Endothelial cell of umbilical vein (primary cell): ENCODE measurements around the gene SPEN. TPM values are rescaled to one million over a fixed set of nuclear protein-coding genes. Genes with fewer than 3 reads are reported as not detected.

Experiments
- BruUV-seq: library from RNA; stranded (reverse); fragments of 400-500 nt; replicated peaks from 2 replicates; lab custom pipeline; 2021; lab: Mats Ljungman, UMichigan
- CTCF ChIA-PET: fragments of 300-600, 350-600 bp; sonication (Branson Sonifier 250); formaldehyde crosslinking; loops from one replicate; lab custom pipeline; 2021; ENCODE audit warnings: antibody characterized with exemption, inconsistent platforms; lab: Charles Lee
- POLR2A ChIA-PET: fragments of 300-600, 350-600 bp; sonication (Branson Sonifier 250); formaldehyde crosslinking; loops from one replicate; lab custom pipeline; 2021; ENCODE audit warnings: antibody characterized with exemption, inconsistent platforms; lab: Charles Lee
- DNase-seq: peaks from one replicate; pipeline ENCODE4 v3.0.0-alpha.2; 2011; ENCODE audit warnings: low read depth, low spot score
- FAIRE-seq: peaks from 2 replicates; lab custom pipeline; 2011; peaks lifted over from hg19 to GRCh38; lab: Jason Lieb, UNC
- H2AFZ ChIP-seq: 2 replicates; pipeline ENCODE4 v1.6.0; 2012; ENCODE audit warnings: low read depth, low read length, control low read depth, inconsistent platforms
- H3K27ac ChIP-seq: 2 replicates; pipeline ENCODE4 v1.5.1; 2011; ENCODE audit warnings: low read depth, mild to moderate bottlenecking, control low read depth, low read length, moderate library complexity; ENCODE audit not compliant: insufficient read depth
- H3K27me3 ChIP-seq, 2 experiments: 2 replicates each; pipeline versions ENCODE4 v1.6.0 to v1.6.1; 2011; ENCODE audit warnings: low read length in 2 of 2, mixed read lengths in 1 of 2; ENCODE audit not compliant: control insufficient read depth in 2 of 2, insufficient read depth in 2 of 2
- H3K36me3 ChIP-seq, 2 experiments: 2 replicates in 1 of 2; 3 replicates in 1 of 2; pipeline ENCODE4 v1.5.1; 2011; ENCODE audit warnings: low read length in 2 of 2, mild to moderate bottlenecking in 1 of 2, moderate library complexity in 1 of 2; ENCODE audit not compliant: control insufficient read depth in 2 of 2, insufficient read depth in 2 of 2; ENCODE audit errors: extremely low read depth in 1 of 2
- H3K4me1 ChIP-seq: 3 replicates; pipeline ENCODE4 v1.5.1; 2011; ENCODE audit warnings: mild to moderate bottlenecking, low read length; ENCODE audit not compliant: control insufficient read depth, insufficient read depth; ENCODE audit errors: extremely low read depth
- H3K4me2 ChIP-seq: 2 replicates; pipeline ENCODE4 v1.6.1; 2011; ENCODE audit warnings: low read length, control low read depth, mixed read lengths; ENCODE audit not compliant: insufficient read depth
- H3K4me3 ChIP-seq, 3 experiments: fragments of 200-600 bp in 1 of 3; sonication (generic), shearing (Covaris generic) in 1 of 3; replicated peaks in 1 of 3; 2 replicates each; pipeline ENCODE4 v1.5.1; 2011 to 2016; ENCODE audit warnings: control low read depth in 3 of 3, low read length in 3 of 3, mild to moderate bottlenecking in 2 of 3, inconsistent platforms in 1 of 3, low read depth in 1 of 3, moderate library complexity in 1 of 3; ENCODE audit not compliant: insufficient read depth in 1 of 3
- H3K79me2 ChIP-seq: 2 replicates; pipeline ENCODE4 v1.6.0; 2012; ENCODE audit warnings: low read length, inconsistent platforms; ENCODE audit not compliant: control insufficient read depth, insufficient read depth
- H3K9ac ChIP-seq: replicated peaks from 2 replicates; pipeline ENCODE3; 2011; ENCODE audit warnings: low read length, control low read depth; ENCODE audit not compliant: insufficient read depth; ENCODE audit errors: extremely low read depth
- H3K9me1 ChIP-seq: replicated peaks from 3 replicates; pipeline ENCODE4 v1.6.0; 2011; ENCODE audit warnings: mild to moderate bottlenecking, low read length; ENCODE audit not compliant: control insufficient read depth, insufficient read depth; ENCODE audit errors: extremely low read depth
- H3K9me3 ChIP-seq: replicated peaks from 2 replicates; pipeline ENCODE4 v1.5.1; 2012; ENCODE audit warnings: low read length, inconsistent platforms; ENCODE audit not compliant: control insufficient read depth, insufficient read depth
- H4K20me1 ChIP-seq: replicated peaks from 2 replicates; pipeline ENCODE3; 2011; ENCODE audit warnings: mild to moderate bottlenecking, low read length; ENCODE audit not compliant: control insufficient read depth, insufficient read depth; ENCODE audit errors: extremely low read depth
- CTCF ChIP-seq, 2 donors: IDR thresholded peaks; 1 replicate in 1 of 2; 2 replicates in 1 of 2; pipeline ENCODE4 v1.5.1; 2011; ENCODE audit warnings: low read length in 2 of 2, mild to moderate bottlenecking in 2 of 2, moderate library complexity in 2 of 2, control low read depth in 1 of 2, inconsistent platforms in 1 of 2, low read depth in 1 of 2; ENCODE audit not compliant: insufficient read depth in 1 of 2; ENCODE audit errors: extremely low read depth in 1 of 2
- EZH2 ChIP-seq: IDR thresholded peaks from 2 replicates; pipeline ENCODE4 v1.6.1; 2012; ENCODE audit warnings: borderline replicate concordance, low read depth, mild to moderate bottlenecking, moderate library complexity, low read length, inconsistent platforms; ENCODE audit not compliant: severe bottlenecking
- FOS ChIP-seq: IDR thresholded peaks from 2 replicates; pipeline ENCODE4 v1.6.1; 2011; ENCODE audit warnings: mild to moderate bottlenecking, low read length, moderate library complexity, borderline replicate concordance; ENCODE audit not compliant: insufficient read depth
- GATA2 ChIP-seq: IDR thresholded peaks from 2 replicates; pipeline ENCODE4 v1.7.0; 2011; ENCODE audit warnings: low read depth, mild to moderate bottlenecking, moderate library complexity, mixed read lengths, low read length; ENCODE audit not compliant: insufficient read length, insufficient read depth
- JUN ChIP-seq: IDR thresholded peaks from 2 replicates; pipeline ENCODE4 v1.6.1; 2011; ENCODE audit warnings: borderline replicate concordance, low read depth; ENCODE audit not compliant: insufficient read length, insufficient read depth
- MAX ChIP-seq: IDR thresholded peaks from 2 replicates; pipeline ENCODE4 v1.6.1; 2011; ENCODE audit not compliant: insufficient read depth, insufficient read length
- POLR2A ChIP-seq: IDR thresholded peaks from 2 replicates; pipeline ENCODE4 v1.6.1; 2012; ENCODE audit warnings: low read depth, mild to moderate bottlenecking, control low read depth, low read length
- dilution Hi-C: fragments of 300-500 bp; cut with MboI; formaldehyde crosslinking; loops from one replicate; pipeline ENCODE4 v1.15.0; 2019; ENCODE audit warnings: low sequenced_read_pairs; ENCODE audit not compliant: extremely low pct_ligation_motif_present
- intact Hi-C: fragments of 100-400 bp; cut with micrococcal nuclease; formaldehyde crosslinking; loops from one replicate; pipeline ENCODE4 v1.10.0; 2022
- polyA plus RNA-seq, 4 experiments: library from polyadenylated mRNA; depleted of rRNA in 3 of 4; stranded (reverse) in 3 of 4; unstranded in 1 of 4; fragments of >200 nt; gene quantifications; 2 replicates each; pipeline versions ENCODE4 v1.2.1 to v1.2.3, GENCODE V29; 2011 to 2012; ENCODE audit warnings: missing spikeins in 1 of 4
- total RNA-seq: library from RNA; stranded (reverse); gene quantifications from 2 replicates; pipeline ENCODE4 v1.2.3, GENCODE V29; 2021

SPEN gene
- total and polyA plus RNA-seq, 2 donors (not counting 3 experiments of a cell fraction or from before 2014, with no cell fraction given): 9.3 to 44.4 TPM

- H3K9ac ChIP-seq: peak overlapping the region; percentile 57
- TF ChIP-seq CTCF (IDR thresholded peaks at IDR 0.05; ENCODE audit: extremely low read depth in 1 of 2, insufficient read depth in 1 of 2, low read depth in 1 of 2, low read length in 2 of 2) (no peak), POLR2A (no peak), FOS (no peak), GATA2 (no peak), JUN (no peak), MAX (no peak), EZH2 (no peak)
- no peak overlapping the region for H2AFZ ChIP-seq
- no peaks in the 10 kb centered on the region for H3K9me3 ChIP-seq
- CTCF ChIA-PET: interaction anchor here (0.7 to 2.7 kb wide), 6 partner anchors 9 to 157 kb away, joined by 3 to 16 read pairs (median 6); no protein-coding TSS in a partner anchor
- H3K4me1 ChIP-seq: peaks cover 53% of the 10 kb centered on the region
- TSS peak; percentile 18 for BruUV-seq
- H3K4me2 ChIP-seq: no peak overlapping the region
- H3K36me3 ChIP-seq: peaks cover 10 to 38% of the 10 kb centered on the region in 2 experiments
- no peak overlapping the region for H3K4me3 ChIP-seq
- no peaks in the 10 kb centered on the region for H3K27me3 ChIP-seq
- POLR2A ChIA-PET: no interaction called here
- H3K9me1 ChIP-seq: no peaks in the 10 kb centered on the region
- peak overlapping the region; percentile 75 for H3K27ac ChIP-seq
- no peaks in the 10 kb centered on the region for H4K20me1 ChIP-seq
- DNase-seq (peak; percentile 81), FAIRE-seq (no peak)
- peaks cover 24% of the 10 kb centered on the region for H3K79me2 ChIP-seq
- dilution Hi-C loops: no loop called here
- intact Hi-C loops: loop anchor here (1.0 kb wide), 3 partner anchors 12 to 154 kb away; partner anchors contain the start of gene ZBTB17
These were observed 101.3 kb downstream of the SPEN start for GRCh38 chr1:15948595-15949452.
